Measurements from ENCODE around the gene NOLC1.

DNA sequence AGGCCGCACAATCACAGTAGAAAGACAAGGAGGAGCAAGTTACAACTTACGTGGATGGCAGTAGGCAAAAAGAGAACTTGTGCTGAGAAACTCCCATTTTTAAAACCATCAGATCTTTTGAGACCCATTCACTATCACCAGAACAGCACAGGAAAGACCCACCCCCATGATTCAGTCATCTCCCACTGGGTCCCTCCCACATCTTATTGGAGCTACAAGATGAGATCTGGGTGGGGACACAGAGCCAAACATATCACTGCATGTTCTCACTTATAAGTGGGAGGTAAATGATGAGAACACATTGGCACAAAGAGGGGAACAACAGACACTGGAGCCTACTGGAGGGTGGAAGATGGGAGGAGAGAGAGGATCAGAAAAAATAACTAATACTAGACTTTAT is 32.4 kb downstream of the NOLC1 start:
- no peak for TF ChIP-seq CTCF (IDR thresholded peaks at IDR 0.05)
- TF ChIP-seq POLR2A (IDR thresholded peaks at IDR 0.05), result no peak

Measured in Peyer's patch (tissue), 4 donors.